A549 (cell line): ENCODE measurements around the gene IFI6. TPM values are rescaled to one million over a fixed set of nuclear protein-coding genes. Genes with fewer than 3 reads are reported as not detected.

ENCODE experiments used
- ATAC-seq, 2 experiments: fragments of 200-7000 bp in 1 of 2; fragments of >200 bp in 1 of 2; cut with Nextera tagmentation in 1 of 2; cut with Tn5 transposase in 1 of 2; 3 replicates each; pipeline versions ENCODE4 v1.8.0 to v1.9.1; 2018 to 2020; ENCODE audit warnings: mild to moderate bottlenecking in 1 of 2, moderate library complexity in 1 of 2
- CTCF ChIA-PET: fragments of 300-600 bp; sonication (Branson Sonifier 250); formaldehyde crosslinking; extraction: SDS; loops from one replicate; lab custom pipeline; 2021; ENCODE audit warnings: antibody characterized with exemption, inconsistent platforms; lab: Yijun Ruan, JAX
- POLR2A ChIA-PET: fragments of 350-600 bp; formaldehyde crosslinking; extraction: SDS; loops from one replicate; lab custom pipeline; 2021; ENCODE audit warnings: antibody characterized with exemption, inconsistent platforms; lab: Yijun Ruan, JAX
- DNase-seq, 2 experiments: peaks; one replicate each; pipeline versions ENCODE4 v3.0.0 to v3.0.0-alpha.2; 2011 to 2016; ENCODE audit warnings: low read depth in 1 of 2, low spot score in 1 of 2
- FAIRE-seq: peaks from 2 replicates; lab custom pipeline; 2011; peaks lifted over from hg19 to GRCh38; lab: Jason Lieb, UNC
- H3K27ac ChIP-seq, 2 experiments: fragments of >200 bp; sonication (Bioruptor Twin); formaldehyde crosslinking; 3 replicates each; pipeline ENCODE4 v1.5.1; 2016 to 2017
- H3K4me1 ChIP-seq: fragments of >200 bp; sonication (Bioruptor Twin); formaldehyde crosslinking; 3 replicates; pipeline ENCODE4 v1.6.1; 2016
- H3K4me2 ChIP-seq: fragments of >200 bp; sonication (Bioruptor Twin); formaldehyde crosslinking; 3 replicates; pipeline ENCODE4 v1.6.1; 2016
- H3K4me3 ChIP-seq: fragments of >200 bp; sonication (Bioruptor Twin); formaldehyde crosslinking; 3 replicates; pipeline ENCODE4 v1.5.1; 2016
- H3K9me3 ChIP-seq: fragments of >200 bp; sonication (Bioruptor Twin); formaldehyde crosslinking; 3 replicates; pipeline ENCODE4 v1.6.1; 2016
- CBX8 ChIP-seq: fragments of 200-600 bp; sonication (generic); IDR thresholded peaks from 2 replicates; pipeline ENCODE4 v1.6.1; 2016
- CEBPB ChIP-seq, 2 experiments: fragments of >200 bp in 1 of 2; sonication (Bioruptor Twin) in 1 of 2; formaldehyde crosslinking in 1 of 2; IDR thresholded peaks; 2 replicates each; pipeline ENCODE4 v1.6.1; 2012 to 2016
- ELK1 ChIP-seq: fragments of 150-350 bp; IDR thresholded peaks from 2 replicates; pipeline ENCODE4 v1.6.1; 2014; ENCODE audit warnings: low read depth, mild to moderate bottlenecking, low read length
- GATA3 ChIP-seq: IDR thresholded peaks from 2 replicates; pipeline ENCODE4 v1.6.1; 2012; ENCODE audit warnings: borderline replicate concordance
- MAFK ChIP-seq: fragments of 450-650 bp; IDR thresholded peaks from 2 replicates; pipeline ENCODE4 v1.6.1; 2014; ENCODE audit not compliant: partially characterized antibody
- NR3C1 ChIP-seq: fragments of >200 bp; sonication (Bioruptor Twin); formaldehyde crosslinking; IDR thresholded peaks from 3 replicates; pipeline ENCODE4 v1.6.1; 2017
- POLR2A ChIP-seq: IDR thresholded peaks from 2 replicates; pipeline ENCODE4 v1.6.1; 2012; ENCODE audit warnings: mild to moderate bottlenecking, low read length
- RFX5 ChIP-seq: fragments of 450-650 bp; IDR thresholded peaks from 2 replicates; pipeline ENCODE4 v1.7.1; 2014; ENCODE audit warnings: antibody characterized with exemption, mild to moderate bottlenecking, moderate library complexity
- SMC3 ChIP-seq: fragments of >200 bp; sonication (Bioruptor Twin); formaldehyde crosslinking; IDR thresholded peaks from 3 replicates; pipeline ENCODE4 v1.6.1; 2018; ENCODE audit warnings: inconsistent platforms
- ZNF302 ChIP-seq: fragments of 250-450 bp; sonication (Bioruptor Pico); IDR thresholded peaks from 2 replicates; pipeline ENCODE4 v1.9.0; 2021; ENCODE audit warnings: inconsistent platforms, mild to moderate bottlenecking, moderate library complexity
- WGBS: methylation state at CpG from one replicate; pipeline ENCODE4 v1.1.6; 2017; ENCODE audit errors: missing lambda C conversion rate; 5-methylcytosine and 5-hydroxymethylcytosine counted together
- polyA plus RNA-seq, 4 experiments: library from polyadenylated mRNA; depleted of rRNA in 3 of 4; stranded (reverse); fragments of >200 nt; fragmentation: RNase III in 1 of 4; extraction: RNeasy Plus Mini Kit Qiagen cat#74134 plus additional on column Dnase treatment in 1 of 4; gene quantifications; 2 replicates in 3 of 4; 3 replicates in 1 of 4; pipeline ENCODE4 v1.2.3, GENCODE V29; 2011 to 2017
- TF ChIP-seq, protein P1 (sequence below): IDR thresholded peaks from 2 replicates; pipeline ENCODE4 v1.6.1; 2012
- TF ChIP-seq, protein P2 (sequence below): fragments of 250-450 bp; sonication (Bioruptor Pico); IDR thresholded peaks from 2 replicates; pipeline ENCODE4 v1.5.0; 2021; ENCODE audit warnings: mild to moderate bottlenecking, moderate library complexity, borderline replicate concordance
- TF ChIP-seq, protein P3 (sequence below): fragments of 200-600 bp; sonication (generic); IDR thresholded peaks from 2 replicates; pipeline ENCODE4 v1.6.1; 2016; ENCODE audit warnings: antibody characterized with exemption, mild to moderate bottlenecking, moderate library complexity
- TF ChIP-seq, protein P4 (sequence below): fragments of 250-450 bp; sonication (Bioruptor Pico); IDR thresholded peaks from 2 replicates; pipeline ENCODE4 v1.5.0; 2020; ENCODE audit warnings: low read depth, mild to moderate bottlenecking, moderate library complexity
- TF ChIP-seq, protein P5 (sequence below): IDR thresholded peaks from 2 replicates; pipeline ENCODE4 v1.6.1; 2012; ENCODE audit warnings: low read depth, borderline replicate concordance

The IFI6 gene
- polyA plus RNA-seq, 2 of the 4 experiments (the other 2 are of a cell fraction) = 6.3 to 8.8 TPM

DNA sequence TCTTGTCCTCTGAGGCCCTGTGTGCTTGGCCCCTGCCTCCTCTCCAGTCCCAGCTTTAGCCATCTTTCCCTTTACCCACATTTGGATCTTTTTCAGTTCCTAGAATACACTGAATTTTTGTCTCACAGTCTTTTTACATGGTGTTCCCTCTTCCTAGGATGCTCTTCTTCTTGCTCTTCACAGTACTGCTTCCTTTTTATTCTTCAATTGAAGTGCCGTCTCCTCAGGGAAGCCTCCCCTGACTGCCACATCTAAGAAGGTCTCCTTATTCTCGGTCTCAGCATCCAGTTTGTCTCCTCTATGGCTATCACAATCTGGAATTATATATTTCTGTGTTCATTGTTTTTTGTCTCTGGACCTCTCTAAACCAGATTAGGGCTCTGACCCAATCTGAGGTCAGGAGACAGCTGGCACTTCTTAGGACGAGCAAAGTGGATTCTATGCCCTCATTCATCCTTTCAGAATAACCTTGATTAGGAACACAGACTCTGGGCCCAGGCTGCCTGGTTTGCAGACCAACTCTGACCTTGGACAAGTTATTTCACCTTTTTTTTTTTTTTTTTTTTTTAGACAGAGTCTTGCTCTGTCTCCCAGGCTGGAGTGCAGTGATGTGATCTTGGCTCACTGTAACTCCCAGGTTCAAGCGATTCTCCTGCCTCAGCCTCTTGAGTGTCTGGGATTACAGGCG is 33.8 kb downstream of the IFI6 start (continued):
- TF ChIP-seq CEBPB (IDR thresholded peaks at IDR 0.05) = no peak
- TF ChIP-seq, protein P1, sequence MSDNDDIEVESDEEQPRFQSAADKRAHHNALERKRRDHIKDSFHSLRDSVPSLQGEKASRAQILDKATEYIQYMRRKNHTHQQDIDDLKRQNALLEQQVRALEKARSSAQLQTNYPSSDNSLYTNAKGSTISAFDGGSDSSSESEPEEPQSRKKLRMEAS = no peak
- TF ChIP-seq, all 56 proteins: peak for 0

GRCh38 chr1:27635396-27636142 is 36.4 kb downstream of the IFI6 start:
- ChIA-PET POLR2A (no interaction called here), CTCF (no interaction called here)
- DNase-seq (no peak), ATAC-seq (no peak), FAIRE-seq (no peak)
- no peak for TF ChIP-seq MAFK
- no peak for TF ChIP-seq POLR2A
- TF ChIP-seq, protein P2, sequence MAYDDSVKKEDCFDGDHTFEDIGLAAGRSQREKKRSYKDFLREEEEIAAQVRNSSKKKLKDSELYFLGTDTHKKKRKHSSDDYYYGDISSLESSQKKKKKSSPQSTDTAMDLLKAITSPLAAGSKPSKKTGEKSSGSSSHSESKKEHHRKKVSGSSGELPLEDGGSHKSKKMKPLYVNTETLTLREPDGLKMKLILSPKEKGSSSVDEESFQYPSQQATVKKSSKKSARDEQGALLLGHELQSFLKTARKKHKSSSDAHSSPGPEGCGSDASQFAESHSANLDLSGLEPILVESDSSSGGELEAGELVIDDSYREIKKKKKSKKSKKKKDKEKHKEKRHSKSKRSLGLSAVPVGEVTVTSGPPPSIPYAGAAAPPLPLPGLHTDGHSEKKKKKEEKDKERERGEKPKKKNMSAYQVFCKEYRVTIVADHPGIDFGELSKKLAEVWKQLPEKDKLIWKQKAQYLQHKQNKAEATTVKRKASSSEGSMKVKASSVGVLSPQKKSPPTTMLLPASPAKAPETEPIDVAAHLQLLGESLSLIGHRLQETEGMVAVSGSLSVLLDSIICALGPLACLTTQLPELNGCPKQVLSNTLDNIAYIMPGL (CRISPR knock-in tag) = no peak
- TF ChIP-seq CBX8 = no peak
- no peak for TF ChIP-seq GATA3
- TF ChIP-seq ELK1 = no peak
- TF ChIP-seq RFX5 = no peak
- no peak for TF ChIP-seq SMC3
- no peak for TF ChIP-seq NR3C1
- no peak for TF ChIP-seq CEBPB (IDR thresholded peaks at IDR 0.05)
- TF ChIP-seq, protein P3, sequence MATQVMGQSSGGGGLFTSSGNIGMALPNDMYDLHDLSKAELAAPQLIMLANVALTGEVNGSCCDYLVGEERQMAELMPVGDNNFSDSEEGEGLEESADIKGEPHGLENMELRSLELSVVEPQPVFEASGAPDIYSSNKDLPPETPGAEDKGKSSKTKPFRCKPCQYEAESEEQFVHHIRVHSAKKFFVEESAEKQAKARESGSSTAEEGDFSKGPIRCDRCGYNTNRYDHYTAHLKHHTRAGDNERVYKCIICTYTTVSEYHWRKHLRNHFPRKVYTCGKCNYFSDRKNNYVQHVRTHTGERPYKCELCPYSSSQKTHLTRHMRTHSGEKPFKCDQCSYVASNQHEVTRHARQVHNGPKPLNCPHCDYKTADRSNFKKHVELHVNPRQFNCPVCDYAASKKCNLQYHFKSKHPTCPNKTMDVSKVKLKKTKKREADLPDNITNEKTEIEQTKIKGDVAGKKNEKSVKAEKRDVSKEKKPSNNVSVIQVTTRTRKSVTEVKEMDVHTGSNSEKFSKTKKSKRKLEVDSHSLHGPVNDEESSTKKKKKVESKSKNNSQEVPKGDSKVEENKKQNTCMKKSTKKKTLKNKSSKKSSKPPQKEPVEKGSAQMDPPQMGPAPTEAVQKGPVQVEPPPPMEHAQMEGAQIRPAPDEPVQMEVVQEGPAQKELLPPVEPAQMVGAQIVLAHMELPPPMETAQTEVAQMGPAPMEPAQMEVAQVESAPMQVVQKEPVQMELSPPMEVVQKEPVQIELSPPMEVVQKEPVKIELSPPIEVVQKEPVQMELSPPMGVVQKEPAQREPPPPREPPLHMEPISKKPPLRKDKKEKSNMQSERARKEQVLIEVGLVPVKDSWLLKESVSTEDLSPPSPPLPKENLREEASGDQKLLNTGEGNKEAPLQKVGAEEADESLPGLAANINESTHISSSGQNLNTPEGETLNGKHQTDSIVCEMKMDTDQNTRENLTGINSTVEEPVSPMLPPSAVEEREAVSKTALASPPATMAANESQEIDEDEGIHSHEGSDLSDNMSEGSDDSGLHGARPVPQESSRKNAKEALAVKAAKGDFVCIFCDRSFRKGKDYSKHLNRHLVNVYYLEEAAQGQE = no peak
- no peak overlapping the region for H3K4me3 ChIP-seq
- 84% methylated on average over 6 of the region's 11 CpGs for WGBS
- no peaks in the 10 kb centered on the region for H3K4me1 ChIP-seq
- H3K9me3 ChIP-seq = no peaks in the 10 kb centered on the region
- H3K27ac ChIP-seq = no peak overlapping the region
- H3K4me2 ChIP-seq = no peak overlapping the region

DNA sequence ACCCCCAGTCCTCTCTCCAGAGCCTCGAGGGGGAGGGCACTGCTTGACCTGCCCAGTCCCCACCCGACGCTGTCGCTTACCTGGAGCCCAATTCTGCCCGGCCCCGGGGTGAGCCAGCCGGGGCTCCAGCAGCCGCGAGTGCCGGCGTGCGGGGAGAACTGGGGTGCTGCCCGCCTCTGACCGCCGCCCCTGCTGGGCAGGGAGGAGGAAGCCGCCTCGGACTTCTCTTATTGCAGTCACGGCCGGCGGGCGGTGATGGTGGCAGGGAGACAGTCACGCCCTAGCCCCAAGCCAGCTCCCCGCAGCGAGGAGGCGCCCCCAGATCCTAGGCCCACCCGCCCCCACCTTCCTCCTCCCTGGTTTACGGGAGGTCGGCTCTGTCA is 37.0 kb downstream of the IFI6 start, which contains the start of gene FGR:
FGR (minus strand) TSS at position 201 of the 383 bp plus-strand sequence. CDS start 11,269 bp downstream, outside the sequence.
- POLR2A ChIA-PET = no interaction called here

More for the DNA sequence above, 37.0 kb downstream of the IFI6 start, which contains the start of gene FGR:
- Histone ChIP-seq H3K4me2 (no peak within 1 kb of the TSS), H3K9me3 (no peaks in the 10 kb centered on the region), H3K4me1 (no peaks in the 10 kb centered on the region), H3K27ac (no peak within 1 kb of the TSS), H3K4me3 (no peak within 1 kb of the TSS)
- CTCF ChIA-PET = no interaction called here
- TF ChIP-seq, protein P4, sequence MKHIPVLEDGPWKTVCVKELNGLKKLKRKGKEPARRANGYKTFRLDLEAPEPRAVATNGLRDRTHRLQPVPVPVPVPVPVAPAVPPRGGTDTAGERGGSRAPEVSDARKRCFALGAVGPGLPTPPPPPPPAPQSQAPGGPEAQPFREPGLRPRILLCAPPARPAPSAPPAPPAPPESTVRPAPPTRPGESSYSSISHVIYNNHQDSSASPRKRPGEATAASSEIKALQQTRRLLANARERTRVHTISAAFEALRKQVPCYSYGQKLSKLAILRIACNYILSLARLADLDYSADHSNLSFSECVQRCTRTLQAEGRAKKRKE (CRISPR knock-in tag) = no peak
- TF ChIP-seq, protein P5, sequence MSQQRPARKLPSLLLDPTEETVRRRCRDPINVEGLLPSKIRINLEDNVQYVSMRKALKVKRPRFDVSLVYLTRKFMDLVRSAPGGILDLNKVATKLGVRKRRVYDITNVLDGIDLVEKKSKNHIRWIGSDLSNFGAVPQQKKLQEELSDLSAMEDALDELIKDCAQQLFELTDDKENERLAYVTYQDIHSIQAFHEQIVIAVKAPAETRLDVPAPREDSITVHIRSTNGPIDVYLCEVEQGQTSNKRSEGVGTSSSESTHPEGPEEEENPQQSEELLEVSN = no peak
- no peak for TF ChIP-seq ZNF302 (CRISPR knock-in tag)
- WGBS = 100% methylated on average over 2 of the region's 28 CpGs
- DNase-seq (no peak), FAIRE-seq (no peak), ATAC-seq (no peak)
